Keratinocyte (primary cell): ENCODE data around the gene FDPS.

Source experiments
- CTCF ChIP-seq, 3 experiments: IDR thresholded peaks in 1 of 3; conservative IDR thresholded peaks in 1 of 3; optimal IDR thresholded peaks in 1 of 3; 2 replicates in 2 of 3; 3 replicates in 1 of 3; pipeline versions ENCODE3 to v1.5.1; 2011; ENCODE audit warnings: low read length in 3 of 3, mild to moderate bottlenecking in 3 of 3, moderate library complexity in 2 of 3, control low read depth in 1 of 3, inconsistent platforms in 1 of 3; ENCODE audit not compliant: insufficient read depth in 2 of 3; ENCODE audit errors: extremely low read depth in 1 of 3
- EZH2 ChIP-seq: IDR thresholded peaks from one replicate; pipeline ENCODE4 v1.6.1; 2012; ENCODE audit warnings: inconsistent platforms, mild to moderate bottlenecking, low read length, moderate library complexity

- TF ChIP-seq CTCF (optimal IDR thresholded peaks at IDR 0.05 in 1 of 3, IDR thresholded peaks at IDR 0.05 in 1 of 3, conservative IDR thresholded peaks at IDR 0.05 in 1 of 3; ENCODE audit: extremely low read depth in 1 of 3, insufficient read depth in 2 of 3, low read length in 3 of 3) (no peak), EZH2 (no peak)
Observed at GRCh38 chr1:155295942-155296267, 12.8 kb upstream of the FDPS start.
